Testis (tissue), 3 donors: ENCODE results near the gene SEC16B. TPM values are rescaled to one million over a fixed set of nuclear protein-coding genes. Genes with fewer than 3 reads are reported as not detected.

Experiments used
- DNase-seq: peaks from one replicate; pipeline ENCODE4 v3.0.0-alpha.2; 2019
- H3K27ac ChIP-seq, 2 donors: fragments of 200-600 bp; sonication (generic); one replicate each; pipeline ENCODE4 v1.5.1; 2019
- H3K27me3 ChIP-seq: fragments of 200-600 bp; sonication (generic); one replicate; pipeline ENCODE4 v1.5.1; 2019
- H3K36me3 ChIP-seq: fragments of 200-600 bp; sonication (generic); one replicate; pipeline ENCODE4 v1.5.1; 2017; ENCODE audit warnings: low read depth; ENCODE audit errors: missing control alignments
- H3K4me1 ChIP-seq: fragments of 200-600 bp; sonication (generic); one replicate; pipeline ENCODE4 v1.5.1; 2019
- H3K4me3 ChIP-seq, 2 donors: fragments of 200-600 bp; sonication (generic); one replicate each; pipeline ENCODE4 v1.5.1; 2017 to 2019
- H3K9me3 ChIP-seq: fragments of 200-600 bp; sonication (generic); one replicate; pipeline ENCODE4 v1.5.1; 2017
- POLR2A ChIP-seq: fragments of 450-650 bp; IDR thresholded peaks from one replicate; pipeline ENCODE4 v1.6.1; 2017; ENCODE audit warnings: antibody characterized with exemption, mild to moderate bottlenecking, moderate library complexity
- WGBS, 2 donors: methylation state at CpG; one replicate each; pipeline ENCODE4 v1.1.5; 2018; 5-methylcytosine and 5-hydroxymethylcytosine counted together
- intact Hi-C: fragments of 100-400 bp; cut with DNase I; formaldehyde crosslinking; loops from one replicate; pipeline ENCODE4 v1.15.1; 2023; ENCODE audit warnings: low total_unique reads
- polyA plus RNA-seq: library from polyadenylated mRNA; stranded (reverse); fragments of 350-450 nt; fragmentation: Illumina TruSeq; extraction: RNeasy Lipid Tissue Mini Kit (QIAGEN cat#74804); gene quantifications from one replicate; pipeline ENCODE4 v1.2.3, GENCODE V29; 2014; ENCODE audit warnings: low read depth, low replicate concordance; ENCODE audit not compliant: insufficient read depth
- total RNA-seq, 2 donors: library from RNA; depleted of rRNA; stranded (reverse); fragments of >200 nt; gene quantifications; one replicate each; pipeline ENCODE4 v1.2.3, GENCODE V29; 2016
- TF ChIP-seq, protein P1 (sequence below), 3 experiments: fragments of 450-650 bp in 2 of 3; fragments of 200-600 bp in 1 of 3; sonication (generic) in 1 of 3; IDR thresholded peaks; one replicate each; pipeline ENCODE4 v1.5.1; 2016 to 2019; ENCODE audit warnings: antibody characterized with exemption in 3 of 3, mild to moderate bottlenecking in 2 of 3, moderate library complexity in 1 of 3

Gene SEC16B
- total and polyA plus RNA-seq, 3 donors from 2014 or later = 4.3 to 5.9 (median 4.8) TPM

DNA sequence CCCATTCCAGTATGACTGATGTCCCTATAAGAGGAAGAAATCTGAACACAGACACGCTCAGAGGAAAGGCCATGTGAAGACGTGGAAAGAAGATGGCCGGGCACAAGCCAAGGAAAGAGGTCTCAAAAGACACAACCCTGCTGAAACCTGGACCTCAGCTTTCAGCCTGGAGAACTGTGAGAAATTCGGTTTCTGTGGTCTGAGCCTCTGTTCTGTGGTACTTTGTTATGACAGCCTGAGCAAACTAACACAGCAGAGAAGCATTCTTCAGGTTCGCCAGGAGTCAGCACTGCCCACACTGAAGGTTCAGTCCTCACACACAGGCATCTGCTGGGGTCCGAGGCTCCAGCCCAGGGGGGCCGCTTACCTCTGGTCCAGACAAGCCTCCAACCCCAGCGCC lies 37.7 kb downstream of the SEC16B start:
- H3K36me3 ChIP-seq = no peaks in the 10 kb centered on the region
- no peak overlapping the region for H3K4me3 ChIP-seq
- no peak for DNase-seq
- H3K4me1 ChIP-seq = no peaks in the 10 kb centered on the region
- intact Hi-C loops = no loop called here
- no peaks in the 10 kb centered on the region for H3K27me3 ChIP-seq
- H3K27ac ChIP-seq = no peak overlapping the region
- no peak for TF ChIP-seq POLR2A
- TF ChIP-seq, protein P1, sequence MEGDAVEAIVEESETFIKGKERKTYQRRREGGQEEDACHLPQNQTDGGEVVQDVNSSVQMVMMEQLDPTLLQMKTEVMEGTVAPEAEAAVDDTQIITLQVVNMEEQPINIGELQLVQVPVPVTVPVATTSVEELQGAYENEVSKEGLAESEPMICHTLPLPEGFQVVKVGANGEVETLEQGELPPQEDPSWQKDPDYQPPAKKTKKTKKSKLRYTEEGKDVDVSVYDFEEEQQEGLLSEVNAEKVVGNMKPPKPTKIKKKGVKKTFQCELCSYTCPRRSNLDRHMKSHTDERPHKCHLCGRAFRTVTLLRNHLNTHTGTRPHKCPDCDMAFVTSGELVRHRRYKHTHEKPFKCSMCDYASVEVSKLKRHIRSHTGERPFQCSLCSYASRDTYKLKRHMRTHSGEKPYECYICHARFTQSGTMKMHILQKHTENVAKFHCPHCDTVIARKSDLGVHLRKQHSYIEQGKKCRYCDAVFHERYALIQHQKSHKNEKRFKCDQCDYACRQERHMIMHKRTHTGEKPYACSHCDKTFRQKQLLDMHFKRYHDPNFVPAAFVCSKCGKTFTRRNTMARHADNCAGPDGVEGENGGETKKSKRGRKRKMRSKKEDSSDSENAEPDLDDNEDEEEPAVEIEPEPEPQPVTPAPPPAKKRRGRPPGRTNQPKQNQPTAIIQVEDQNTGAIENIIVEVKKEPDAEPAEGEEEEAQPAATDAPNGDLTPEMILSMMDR (IDR thresholded peaks at IDR 0.05) = no peak
- WGBS, 2 donors = 76 to 81% methylated on average over 6 to 8 of the region's 8 CpGs
- no peaks in the 10 kb centered on the region for H3K9me3 ChIP-seq

DNA sequence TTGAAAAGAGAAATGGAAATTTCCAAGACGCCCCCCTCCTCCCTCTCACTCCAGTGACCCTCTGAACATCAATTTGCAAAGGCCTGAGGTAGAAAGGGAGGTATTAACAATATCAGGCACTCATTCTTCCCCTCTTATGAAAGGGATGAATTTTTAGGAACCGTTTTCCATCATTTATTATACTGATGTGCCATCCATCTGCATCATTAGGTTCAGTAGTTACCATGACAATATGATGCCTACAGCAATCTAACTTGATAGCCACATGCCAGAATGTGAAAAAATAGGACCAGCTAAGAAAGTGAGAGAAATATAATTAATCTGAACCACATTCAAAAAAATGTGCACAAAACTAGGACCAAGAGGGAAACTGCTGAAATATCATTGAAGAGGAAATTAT lies 40.9 kb downstream of the SEC16B start:
- Histone ChIP-seq H3K9me3 (no peaks in the 10 kb centered on the region), H3K27ac (no peak overlapping the region), H3K4me1 (no peaks in the 10 kb centered on the region), H3K4me3 (no peak overlapping the region), H3K36me3 (no peaks in the 10 kb centered on the region), H3K27me3 (no peaks in the 10 kb centered on the region)
- no peak for TF ChIP-seq POLR2A
- TF ChIP-seq, protein P1 (IDR thresholded peaks at IDR 0.05) = no peak
- DNase-seq = no peak
- 84 to 89% methylated on average over 2 of the region's 2 CpGs for WGBS, 2 donors
- intact Hi-C loops = no loop called here

DNA sequence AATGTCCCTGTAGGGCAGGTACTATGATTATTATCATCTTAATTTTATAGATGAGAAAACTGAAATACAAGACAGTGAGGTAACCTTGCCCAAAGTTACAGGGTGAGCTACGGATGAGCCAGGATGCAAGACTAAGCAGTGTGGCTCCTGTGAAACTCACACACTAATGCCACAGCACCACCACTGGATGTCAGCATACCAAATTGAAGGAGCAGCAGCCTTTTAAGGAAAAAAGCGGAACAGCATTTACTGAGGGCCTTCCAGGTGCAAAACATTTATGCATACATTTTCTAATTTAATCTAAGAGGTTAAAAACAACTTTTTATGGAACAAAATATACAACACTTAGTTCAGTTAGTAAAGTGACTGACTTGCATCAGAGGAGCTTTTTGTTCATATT lies 41.7 kb downstream of the SEC16B start:
- TF ChIP-seq POLR2A = no peak
- TF ChIP-seq, protein P1 (IDR thresholded peaks at IDR 0.05) = no peak
- Histone ChIP-seq H3K27ac (no peak overlapping the region), H3K36me3 (no peaks in the 10 kb centered on the region), H3K4me3 (no peak overlapping the region), H3K27me3 (no peaks in the 10 kb centered on the region), H3K9me3 (no peaks in the 10 kb centered on the region), H3K4me1 (no peaks in the 10 kb centered on the region)
- 88 to 93% methylated on average over 2 of the region's 2 CpGs for WGBS, 2 donors
- no peak for DNase-seq
- intact Hi-C loops = no loop called here

DNA sequence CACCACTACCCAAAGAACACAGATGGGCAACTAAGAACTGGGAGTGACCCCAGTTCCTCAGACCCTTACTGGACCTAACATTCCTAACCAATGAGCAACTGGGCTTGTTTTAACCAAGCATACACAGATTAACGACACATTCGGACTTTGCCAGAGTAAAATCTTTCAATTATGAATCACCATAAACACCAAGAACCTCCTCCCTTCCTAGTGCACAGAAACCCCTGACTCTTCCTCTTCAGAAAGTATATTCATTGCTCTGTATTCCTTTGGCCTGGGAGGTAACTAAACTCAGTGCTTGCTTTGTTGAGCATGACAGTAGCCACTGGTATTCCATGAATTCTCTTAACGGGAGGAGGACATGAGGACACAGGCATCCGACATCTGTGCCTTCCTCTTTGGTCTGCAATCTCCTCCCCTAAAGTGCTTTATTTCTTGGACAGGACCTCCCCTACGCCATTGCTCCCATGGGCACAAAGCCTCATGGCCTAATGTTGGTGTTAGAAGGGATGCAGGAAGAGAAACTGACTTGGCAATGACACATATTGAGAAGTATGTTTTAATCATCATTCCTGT lies 42.7 kb downstream of the SEC16B start:
- WGBS, 2 donors = 76 to 84% methylated on average over 5 of the region's 5 CpGs
- Histone ChIP-seq H3K9me3 (no peaks in the 10 kb centered on the region), H3K4me1 (no peaks in the 10 kb centered on the region), H3K27ac (no peak overlapping the region), H3K27me3 (no peaks in the 10 kb centered on the region), H3K4me3 (no peak overlapping the region), H3K36me3 (no peaks in the 10 kb centered on the region)
- DNase-seq = no peak
- intact Hi-C loops = no loop called here
- TF ChIP-seq, protein P1 (IDR thresholded peaks at IDR 0.05) = no peak
- no peak for TF ChIP-seq POLR2A

DNA sequence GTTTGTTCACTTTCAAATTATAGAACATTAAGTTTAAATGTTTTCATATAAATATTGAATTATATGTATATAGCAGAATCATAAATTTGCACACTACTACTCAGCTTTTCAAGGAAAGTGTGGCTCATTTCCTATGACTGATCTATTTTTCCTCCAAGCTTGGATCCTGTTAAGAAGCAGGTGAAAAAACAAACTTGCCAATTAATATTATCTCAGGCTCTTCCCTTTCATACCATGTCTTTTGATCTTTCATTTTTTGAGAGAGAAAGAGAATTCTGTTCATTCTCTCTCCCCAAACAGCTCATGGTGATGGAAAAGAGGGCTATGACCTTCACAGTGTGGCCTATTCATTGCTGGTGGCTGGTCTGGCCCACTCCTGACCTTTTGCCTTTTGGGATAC lies 43.7 kb downstream of the SEC16B start:
- H3K4me3 ChIP-seq = no peak overlapping the region
- no peak for DNase-seq
- no peaks in the 10 kb centered on the region for H3K9me3 ChIP-seq
- intact Hi-C loops = no loop called here
- H3K27me3 ChIP-seq = no peaks in the 10 kb centered on the region
- no peaks in the 10 kb centered on the region for H3K36me3 ChIP-seq
- H3K4me1 ChIP-seq = no peaks in the 10 kb centered on the region
- TF ChIP-seq, protein P1 (IDR thresholded peaks at IDR 0.05) = no peak
- TF ChIP-seq POLR2A = no peak
- H3K27ac ChIP-seq = no peak overlapping the region
